CD4-positive, alpha-beta T cell treated with Interleukin-17A for 1 hour (primary cell): Measurements from ENCODE around the gene HLCS.

Experiments
- DNase-seq: peaks from one replicate; pipeline ENCODE4 v3.0.0-alpha.2; 2020

HLCS gene

DNA sequence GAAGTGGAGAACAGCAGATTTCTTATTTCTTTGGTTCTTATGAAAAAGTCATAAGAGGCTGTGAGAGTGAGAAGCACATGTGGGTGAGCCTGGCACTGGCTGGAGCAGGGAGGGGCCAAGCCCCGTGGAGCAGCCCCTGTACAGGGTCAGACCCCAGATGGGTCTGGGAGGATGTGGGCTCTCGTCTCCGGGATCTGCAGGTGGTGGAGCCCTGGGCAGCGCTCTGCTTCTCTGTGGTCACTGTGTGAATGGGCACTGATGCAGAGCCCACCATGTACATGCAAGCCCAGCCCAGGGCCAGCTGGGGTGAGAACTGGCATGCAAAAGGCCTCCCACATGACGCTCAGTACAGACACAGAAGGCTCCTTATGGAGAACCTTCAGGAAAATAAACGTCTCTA, 200.0 kb downstream of the HLCS start:
- DNase-seq = no peak

DNA sequence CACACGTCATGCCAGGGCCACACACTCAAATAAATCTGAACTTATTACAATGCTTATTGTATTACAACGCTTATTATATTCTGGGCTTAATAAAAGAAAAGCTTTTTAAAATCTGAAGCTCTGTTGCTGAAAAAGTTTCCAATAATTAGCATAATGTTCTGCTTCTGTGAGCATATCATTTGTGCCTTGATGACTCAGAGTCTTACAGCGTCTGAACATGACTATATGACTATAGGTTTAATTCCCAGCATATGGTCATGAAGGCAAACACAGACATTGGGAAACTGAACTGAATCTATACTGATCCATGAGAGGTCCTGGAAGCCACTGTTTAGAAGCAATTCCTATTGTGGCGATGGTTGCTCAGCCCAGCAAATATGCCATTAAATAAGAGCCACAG, 201.2 kb downstream of the HLCS start:
- no peak for DNase-seq

DNA sequence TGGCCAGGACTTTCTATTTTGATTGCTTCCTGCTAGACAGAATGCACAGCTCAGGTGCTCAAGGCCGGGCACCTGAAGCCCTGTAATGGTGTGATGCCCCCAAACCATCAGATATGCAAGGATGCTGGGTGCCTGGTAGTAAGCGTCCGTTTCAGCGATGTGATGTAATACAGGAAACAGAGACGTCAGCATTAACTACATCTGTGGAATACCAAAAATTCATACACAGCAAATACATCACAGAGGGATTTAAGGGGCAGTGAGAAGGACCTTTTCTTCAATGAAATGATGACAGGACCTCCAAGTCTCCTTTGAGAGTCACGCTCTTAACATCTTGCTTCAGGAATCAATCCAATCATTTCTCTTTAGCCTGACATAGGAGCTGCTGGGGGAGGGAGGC, 203.2 kb downstream of the HLCS start:
- no peak for DNase-seq

DNA sequence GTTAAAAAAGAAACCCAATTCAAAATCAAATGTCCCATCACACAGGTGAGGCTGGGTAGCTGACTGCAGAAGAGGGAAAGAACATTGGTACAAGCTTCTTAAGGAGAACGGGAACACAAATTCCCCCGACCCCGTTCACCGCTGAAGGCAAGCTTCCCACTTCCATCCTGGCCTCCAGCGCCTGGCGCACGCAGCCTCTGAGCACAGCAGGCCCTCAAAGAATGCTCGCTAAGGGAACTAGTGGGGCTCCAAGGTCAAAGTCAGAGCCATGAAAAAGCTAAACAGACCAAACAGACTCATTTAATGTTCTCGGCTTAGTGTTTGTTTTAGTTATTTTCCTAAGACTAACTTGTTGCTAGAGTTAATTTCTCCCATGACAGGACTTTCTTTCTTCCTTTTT, 203.8 kb downstream of the HLCS start:
- DNase-seq = no peak

DNA sequence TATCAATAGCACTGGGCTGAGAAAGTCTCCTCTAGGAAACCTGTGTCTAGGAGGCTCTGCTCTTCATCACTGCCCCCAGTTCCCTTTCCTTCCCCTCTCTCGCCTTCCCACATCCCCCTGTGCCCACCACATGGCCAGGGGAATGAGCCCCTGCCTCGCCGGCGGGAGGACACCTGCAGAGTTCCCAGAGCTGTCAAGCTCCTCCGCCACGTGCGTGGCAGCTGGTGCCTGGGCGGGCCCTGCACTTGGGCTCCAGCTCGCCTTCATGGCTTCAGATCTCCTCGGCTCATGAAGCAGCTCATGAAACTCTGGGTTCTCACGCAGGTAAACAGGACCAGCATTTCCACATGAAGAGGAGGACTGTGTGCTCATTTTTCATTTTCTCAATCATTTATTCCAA, 204.8 kb downstream of the HLCS start:
- DNase-seq = no peak

DNA sequence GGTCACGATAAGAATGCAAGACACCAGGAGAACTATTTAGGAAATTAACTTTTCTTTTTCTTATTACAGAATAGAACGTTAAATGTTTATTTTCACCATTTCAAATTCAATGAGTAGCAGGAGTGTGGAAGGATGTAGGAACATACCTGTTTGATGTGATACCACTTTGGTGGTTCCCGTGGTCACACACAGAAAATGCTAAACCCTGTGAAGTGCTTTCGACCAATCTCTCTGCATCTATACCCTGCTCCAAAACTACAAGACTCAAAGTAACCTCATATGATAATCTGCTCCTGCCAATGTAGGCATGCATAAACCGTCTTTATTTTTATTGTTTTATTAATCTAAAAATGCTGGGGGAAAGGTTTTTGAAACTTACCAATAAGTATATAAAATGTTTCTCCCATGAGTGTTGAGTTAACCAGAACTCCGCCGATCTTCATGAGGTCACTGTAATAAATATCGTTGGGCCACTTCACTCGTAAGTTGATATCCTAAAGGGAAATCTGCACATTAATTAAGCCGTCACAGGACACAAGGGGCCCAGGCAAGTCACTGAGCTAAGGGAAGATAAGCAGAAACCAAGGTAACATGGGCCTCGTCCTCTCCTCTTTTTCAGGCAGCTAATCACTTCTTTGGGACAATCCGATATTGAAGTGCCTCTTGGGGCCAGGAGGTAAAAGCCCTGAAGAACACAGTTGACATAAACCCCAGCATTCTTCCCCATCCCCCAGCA, 207.0 kb downstream of the HLCS start:
- no peak for DNase-seq

DNA sequence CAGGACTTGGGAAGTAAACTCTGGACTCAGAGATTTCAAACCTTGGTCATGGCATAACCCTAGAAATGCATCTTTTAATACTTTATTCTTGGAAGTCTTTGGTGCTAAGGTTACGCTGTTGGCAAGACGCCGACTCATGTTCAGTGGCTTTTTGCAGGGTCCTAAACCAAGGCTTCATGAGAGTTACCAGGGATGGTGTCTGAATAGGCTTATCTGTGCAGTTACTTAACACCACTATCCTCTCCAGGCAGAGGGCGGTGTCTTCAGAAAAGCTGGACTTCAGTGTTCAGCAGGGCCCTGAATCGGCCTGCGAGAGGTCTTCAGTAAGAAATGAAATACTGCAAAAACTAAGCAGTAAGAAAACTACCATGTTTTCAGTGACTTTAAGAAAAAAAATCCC, 209.3 kb downstream of the HLCS start:
- no peak for DNase-seq

DNA sequence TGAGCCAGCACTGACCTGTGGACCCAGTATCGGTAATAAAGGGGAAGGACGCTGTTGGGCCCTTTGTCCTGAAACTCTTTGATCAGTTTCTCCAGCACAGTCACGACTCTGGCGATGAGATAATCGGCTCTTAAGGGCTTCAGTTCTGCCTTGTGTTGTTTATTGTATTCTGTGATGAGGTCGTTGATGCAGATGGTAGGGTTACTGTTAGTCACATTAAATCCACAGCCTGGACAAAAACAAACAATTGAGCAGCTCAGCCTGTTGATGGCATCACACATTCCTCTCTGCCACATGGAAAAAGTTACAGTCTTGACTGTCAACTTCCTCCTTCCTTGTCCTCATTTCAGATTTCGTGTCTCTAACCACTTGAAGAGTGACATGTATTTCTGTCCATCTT, 209.9 kb downstream of the HLCS start:
- no peak for DNase-seq

DNA sequence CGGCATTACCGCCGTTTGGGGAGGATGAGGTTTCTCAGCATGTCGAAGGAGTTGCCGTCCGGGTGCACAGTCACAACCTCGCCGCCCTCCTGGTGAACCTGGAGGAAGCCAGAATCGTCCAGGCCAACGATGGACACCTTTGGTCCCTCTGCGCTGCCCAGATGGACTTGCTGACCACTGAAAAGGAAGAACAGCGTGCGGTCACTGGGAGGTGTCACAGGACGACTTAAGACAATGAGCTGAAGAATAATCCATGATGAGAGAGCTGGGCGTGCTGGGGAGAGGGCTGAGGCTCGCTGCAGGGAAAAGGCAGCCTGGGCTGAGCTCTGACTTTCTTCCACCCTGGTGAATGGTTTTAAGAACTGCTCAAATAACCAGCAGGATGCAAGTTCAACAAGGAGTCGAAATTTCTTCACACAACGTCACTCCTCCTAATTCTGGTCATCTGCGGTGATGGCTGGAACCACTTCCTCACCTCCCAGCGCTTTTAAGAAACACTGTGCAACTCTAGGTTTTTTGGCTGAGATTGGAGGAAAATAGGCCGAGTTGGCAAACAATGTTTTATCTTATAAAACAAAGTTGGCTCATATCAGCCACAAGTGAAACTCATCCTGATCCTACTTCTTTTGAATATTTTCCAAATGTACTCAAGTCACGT, 212.1 kb downstream of the HLCS start:
- DNase-seq = no peak

DNA sequence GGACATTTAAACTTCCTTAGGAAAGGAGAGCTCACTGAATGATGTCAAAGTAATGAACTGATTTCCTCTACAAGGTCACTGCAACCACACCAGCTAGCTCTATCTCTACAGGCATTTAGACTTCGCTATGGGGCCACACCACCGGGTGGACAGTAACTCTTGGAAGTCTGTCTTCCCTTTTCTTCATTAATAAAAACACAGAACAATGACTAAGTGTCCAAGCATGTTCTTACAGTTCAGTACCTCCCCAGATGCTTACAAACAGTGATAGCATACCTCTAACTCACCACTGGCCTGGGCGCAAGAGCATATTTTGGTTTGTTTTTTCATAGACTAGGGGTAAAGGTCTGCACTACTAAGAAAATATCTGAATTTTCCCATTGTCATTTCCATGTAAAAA, 212.9 kb downstream of the HLCS start:
- DNase-seq = no peak

DNA sequence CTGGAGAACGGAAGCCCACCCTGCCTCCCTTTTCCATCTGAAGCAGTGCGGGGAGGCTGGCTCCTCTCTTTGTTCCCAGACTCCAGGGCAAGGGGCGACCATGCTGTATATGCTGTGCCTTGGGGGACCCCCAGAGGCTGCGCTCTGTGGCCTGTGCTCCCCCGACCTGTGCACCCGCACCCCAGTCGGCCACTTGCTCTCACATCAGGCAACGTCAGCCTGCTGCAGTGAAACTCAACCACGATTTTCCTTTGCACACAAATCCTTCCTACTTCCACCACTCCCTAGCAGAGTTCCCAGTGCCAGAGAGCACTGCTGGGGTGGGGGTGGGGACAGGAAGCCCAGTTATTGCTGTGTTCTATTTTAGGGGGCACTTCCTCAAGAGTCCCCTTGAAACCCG, 215.1 kb downstream of the HLCS start:
- DNase-seq = no peak

DNA sequence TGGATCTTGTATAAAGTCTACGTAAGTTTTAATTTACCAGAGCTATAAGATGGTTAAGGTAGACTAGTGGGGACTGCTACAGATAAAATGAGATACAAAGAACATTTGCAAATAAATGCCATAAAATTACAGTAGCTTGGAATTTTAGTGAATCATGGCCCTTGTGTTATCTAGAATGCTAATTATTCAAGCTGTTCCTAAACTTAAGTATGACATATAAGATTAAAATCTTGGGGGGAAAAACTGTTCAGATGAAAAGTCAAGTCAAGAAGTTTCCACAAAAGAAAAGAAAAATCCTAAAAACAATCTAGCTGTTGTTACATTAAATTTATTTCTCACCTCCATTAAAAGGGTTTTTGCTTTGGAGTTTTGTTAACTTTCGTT, 215.9 kb downstream of the HLCS start:
- no peak for DNase-seq

DNA sequence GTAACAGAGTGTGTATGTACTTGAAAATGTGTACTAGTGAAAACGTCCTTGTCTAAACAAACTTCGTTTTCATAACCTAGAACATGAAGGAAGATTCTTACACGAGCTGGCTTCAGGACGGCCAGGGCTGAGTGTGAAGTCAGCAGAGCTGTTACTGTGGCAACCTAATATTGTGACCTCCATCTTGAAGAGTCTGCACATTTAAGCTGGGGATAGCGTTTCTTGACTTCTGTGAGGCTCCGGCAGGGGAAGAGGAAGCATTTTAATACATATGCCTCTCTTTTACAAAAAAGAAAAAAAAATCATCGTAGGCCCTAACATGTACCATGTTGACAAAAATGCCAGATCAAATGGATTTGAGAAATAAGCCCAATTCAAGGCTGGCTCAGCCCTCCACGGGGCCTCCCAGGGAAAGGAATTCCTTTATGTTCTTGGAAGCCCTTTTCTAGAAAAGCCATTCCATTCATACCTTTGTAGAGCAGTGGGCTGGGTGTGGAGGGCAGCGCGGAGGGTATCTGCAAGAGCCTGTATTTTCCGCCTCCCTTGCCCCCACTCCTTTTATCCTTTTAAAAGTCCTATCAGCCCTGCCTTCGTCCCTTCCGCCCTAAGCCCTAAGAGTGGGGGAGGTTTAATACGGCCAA, 216.4 kb downstream of the HLCS start:
- no peak for DNase-seq

DNA sequence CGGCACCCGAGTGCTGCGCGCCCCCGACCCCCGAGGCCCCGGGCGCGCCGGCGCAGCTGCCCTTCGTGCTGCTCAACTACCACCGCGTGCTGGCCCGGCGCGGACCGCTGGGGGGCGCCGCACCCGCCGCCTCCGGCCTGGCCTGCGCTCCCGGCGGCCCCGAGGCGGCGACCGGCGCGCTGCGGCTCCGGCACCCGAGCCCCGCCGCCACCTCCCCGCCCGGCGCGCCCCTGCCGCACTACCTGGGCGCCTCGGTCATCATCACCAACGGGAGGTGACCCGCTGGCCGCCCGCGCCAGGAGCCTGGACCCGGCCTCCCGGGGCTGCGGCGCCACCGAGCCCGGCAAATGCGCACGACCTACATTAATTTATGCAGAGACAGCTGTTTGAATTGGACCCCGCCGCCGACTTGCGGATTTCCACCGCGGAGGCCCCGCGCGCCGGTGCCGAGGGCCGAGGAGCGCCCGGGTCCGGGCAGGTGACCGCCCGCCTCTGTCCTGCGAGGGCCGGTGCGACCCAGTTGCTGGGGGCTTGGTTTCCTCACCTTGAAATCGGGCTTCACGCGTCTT, 218.6 kb downstream of the HLCS start:
- no peak for DNase-seq

DNA sequence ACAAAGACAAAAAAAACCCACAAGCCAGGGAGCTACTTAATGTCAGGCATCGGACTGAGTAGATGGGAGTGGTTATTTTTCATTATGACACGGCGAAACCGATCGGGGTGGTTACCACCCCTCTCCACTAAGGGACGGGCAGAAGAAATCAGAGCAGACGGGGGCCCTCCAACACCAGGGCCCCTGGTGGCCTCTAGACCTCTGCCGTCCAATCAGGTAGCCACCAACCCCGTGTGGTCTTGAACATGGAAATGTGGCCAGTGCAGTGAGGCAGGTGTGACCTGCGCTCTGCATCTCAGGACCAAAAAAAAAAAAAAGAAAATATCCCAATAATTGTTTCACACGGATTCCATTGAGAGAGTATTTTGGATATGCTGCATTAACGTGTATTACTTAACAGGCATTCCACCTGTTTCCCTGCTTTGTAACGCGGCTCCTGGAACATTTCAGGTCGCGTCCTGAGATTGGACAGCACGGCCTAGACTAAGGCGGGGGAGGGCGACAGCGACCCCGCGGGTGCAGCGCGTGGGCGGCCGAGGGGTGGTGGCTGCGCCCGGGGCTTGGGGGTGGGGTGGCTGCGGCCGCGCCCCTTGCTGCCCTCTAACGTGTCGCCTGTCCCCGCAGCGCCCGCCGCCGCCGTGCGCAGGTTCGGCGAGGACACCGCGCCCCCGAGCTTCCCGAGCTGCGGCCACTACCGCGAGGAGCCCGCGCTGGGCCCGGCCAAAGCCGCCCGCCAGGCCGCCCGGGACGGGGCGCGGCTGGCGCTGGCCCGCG, 219.2 kb downstream of the HLCS start:
- no peak for DNase-seq

DNA sequence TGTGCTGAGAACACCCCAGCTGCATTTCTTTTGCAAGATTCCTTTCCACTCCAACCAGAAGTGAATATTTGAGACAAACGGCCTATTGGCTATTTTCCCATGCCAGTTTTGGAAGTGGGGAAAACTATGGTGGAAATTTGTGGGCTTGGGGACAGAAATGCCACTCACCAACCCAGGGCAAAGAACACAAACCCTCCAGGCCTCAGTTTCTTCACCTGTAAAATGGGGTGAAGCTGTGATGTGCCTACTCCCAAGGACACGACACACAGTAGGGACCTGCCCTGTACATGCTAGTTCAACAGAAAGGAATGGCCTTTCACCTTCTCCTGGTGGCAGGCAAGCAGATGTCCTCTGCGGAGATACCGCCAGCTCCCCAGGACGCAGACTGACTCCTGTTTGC, 221.0 kb downstream of the HLCS start:
- no peak for DNase-seq

DNA sequence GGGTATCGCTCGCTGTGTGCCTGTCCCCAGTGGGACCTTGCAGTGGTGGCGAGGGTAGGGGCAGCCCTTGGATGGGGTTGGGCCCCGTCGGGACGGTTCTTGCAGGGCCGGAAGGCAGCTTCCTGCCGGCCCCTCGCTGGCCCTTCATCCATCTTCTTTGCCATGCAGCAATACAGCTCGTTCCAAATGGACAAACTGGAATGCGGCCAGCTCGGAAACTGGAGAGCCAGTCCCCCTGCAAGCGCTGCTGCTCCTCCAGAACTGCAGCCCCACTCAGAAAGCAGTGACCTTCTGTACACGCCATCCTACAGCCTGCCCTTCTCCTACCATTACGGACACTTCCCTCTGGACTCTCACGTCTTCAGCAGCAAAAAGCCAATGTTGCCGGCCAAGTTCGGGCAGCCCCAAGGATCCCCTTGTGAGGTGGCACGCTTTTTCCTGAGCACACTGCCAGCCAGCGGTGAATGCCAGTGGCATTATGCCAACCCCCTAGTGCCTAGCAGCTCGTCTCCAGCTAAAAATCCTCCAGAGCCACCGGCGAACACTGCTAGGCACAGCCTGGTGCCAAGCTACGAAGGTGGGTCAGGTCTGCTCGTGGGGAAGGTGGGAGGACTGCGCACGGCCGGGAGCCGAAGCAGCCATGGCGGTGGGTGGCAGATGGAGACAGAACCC, 221.8 kb downstream of the HLCS start:
- no peak for DNase-seq

DNA sequence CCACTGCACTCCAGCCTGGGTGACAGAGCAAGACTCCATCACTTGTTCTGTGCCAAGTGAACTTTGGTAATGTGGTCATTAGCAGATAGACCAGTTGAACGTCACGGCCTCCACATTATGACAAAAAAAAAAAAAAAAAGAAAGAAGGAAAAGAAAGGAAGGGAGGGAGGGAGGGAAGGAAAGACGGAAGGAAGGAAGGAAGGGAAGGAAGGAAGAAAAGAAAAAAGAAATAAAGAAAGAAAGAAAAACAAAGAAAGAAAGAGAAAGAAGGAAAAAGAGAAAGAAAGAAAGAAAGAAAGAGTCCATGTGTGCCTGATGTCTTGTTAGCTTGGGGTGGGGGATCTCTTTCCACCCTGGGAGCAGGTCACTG, 222.3 kb downstream of the HLCS start:
- no peak for DNase-seq

DNA sequence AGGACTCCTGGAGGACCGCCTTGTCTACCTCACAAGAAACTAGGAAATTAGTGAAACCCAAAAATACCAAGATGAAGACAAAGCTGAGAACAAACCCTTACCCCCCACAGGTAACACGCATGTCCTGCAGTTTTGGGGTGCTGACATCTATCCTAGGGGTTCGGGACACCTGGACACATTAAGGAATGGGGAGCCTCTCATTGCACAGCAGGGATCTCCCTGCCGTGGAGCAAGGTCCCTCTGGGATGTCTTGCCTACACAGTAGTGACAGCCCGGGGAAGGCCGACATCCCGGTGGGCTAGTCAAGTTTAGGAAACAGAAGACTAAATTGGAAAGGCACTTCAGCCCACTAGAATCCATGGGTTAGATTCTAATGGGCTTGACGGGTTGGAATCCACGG, 223.0 kb downstream of the HLCS start:
- DNase-seq = no peak

DNA sequence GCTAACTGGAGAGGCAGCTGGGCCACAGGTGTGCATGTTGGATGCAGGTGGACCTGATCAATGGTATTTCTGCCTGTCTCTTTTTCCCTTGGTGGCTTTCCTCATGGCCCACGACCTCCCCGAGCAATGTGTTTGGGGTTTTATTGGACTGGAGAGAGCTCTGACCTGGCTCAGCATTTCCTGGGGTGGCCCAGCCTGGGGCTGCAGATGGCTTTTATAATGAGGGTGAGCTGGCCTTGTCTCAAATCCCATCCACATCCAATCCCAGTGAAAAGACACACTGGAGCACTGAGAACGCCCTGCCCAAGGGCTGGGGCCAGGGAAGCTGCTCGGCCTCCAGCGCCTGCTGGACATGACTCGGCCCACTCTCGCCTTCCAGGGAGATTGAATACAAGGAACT, 223.5 kb downstream of the HLCS start:
- DNase-seq = no peak

DNA sequence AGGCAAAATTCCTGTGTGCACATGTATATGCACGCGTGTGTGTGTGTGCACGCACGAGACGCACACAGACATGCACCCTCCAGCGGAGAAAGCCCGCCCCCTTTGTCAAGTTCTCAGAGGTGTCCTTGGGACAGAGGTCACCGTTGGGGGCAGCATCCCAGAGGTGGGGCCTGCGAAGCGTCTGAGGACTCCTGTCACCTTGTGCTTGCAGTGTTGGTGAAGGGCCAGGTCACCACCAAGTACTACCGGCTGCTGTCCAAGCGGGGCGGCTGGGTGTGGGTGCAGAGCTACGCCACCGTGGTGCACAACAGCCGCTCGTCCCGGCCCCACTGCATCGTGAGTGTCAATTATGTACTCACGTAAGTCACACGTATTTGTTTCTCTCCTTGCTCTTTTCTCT, 225.0 kb downstream of the HLCS start:
- no peak for DNase-seq

DNA sequence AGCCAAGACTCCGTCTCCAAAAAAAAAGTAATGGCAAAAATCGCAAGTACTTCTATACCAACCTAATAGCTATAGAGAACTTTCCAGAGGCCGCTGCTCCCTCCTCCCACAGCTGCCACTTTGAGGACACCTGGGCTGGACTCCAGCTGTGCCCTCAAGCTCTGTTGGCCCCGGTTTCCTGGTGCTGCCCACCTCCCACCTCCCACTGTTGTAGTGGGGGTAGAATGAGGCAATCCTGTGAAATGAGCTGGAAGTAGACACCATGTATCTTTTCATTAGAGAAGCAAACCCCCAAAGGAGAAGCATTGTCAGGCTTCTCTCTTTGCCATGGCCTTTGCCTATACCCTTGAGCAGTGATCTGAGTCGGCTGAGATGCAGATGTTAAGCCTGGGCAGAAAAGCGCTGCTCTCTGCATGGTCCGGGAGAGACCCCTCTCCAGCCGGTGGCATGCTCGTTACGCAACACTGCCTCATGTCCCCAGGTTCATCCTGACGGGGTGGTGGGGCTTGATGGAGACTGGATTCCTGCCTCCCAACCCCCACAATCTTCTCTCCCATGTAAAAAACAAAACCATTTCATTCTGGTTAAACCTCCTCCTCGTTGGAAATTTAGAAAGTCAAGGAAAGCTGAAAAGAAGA, 227.9 kb downstream of the HLCS start:
- no peak for DNase-seq
